Activated T-helper 1 cell treated with anti-CD3 and anti-CD28 coated beads, Interleukin-12 subunit alpha, Interleukin-12 subunit beta, Interleukin-2, Interleukin-4 antibody, amounts not matched to agents 30 ng/mL and 10 ng/mL and 1 ng/mL, durations not matched to agents 14 hours and 24 hours and 36 hours (primary cell): ENCODE data around the gene UGT1A6. TPM values are rescaled to one million over a fixed set of nuclear protein-coding genes. Genes with fewer than 3 reads are reported as not detected.
"Not testable (repeated sequence)": the region's sequence is repeated elsewhere in the genome, so short reads cannot be mapped to it uniquely, and the experiment has no call there.

Experiments
- DNase-seq: peaks from one replicate; pipeline ENCODE4 v3.0.0; 2021; ENCODE audit warnings: low spot score
- H3K27ac Mint-ChIP-seq: one replicate; pipeline ENCODE4 v1.8.0; 2021; ENCODE audit warnings: mild to moderate bottlenecking, mixed read lengths
- H3K27me3 Mint-ChIP-seq: one replicate; pipeline ENCODE4 v1.8.0; 2022; ENCODE audit warnings: mild to moderate bottlenecking, moderate library complexity, mixed read lengths; ENCODE audit not compliant: insufficient read depth
- H3K36me3 Mint-ChIP-seq: one replicate; pipeline ENCODE4 v1.8.0; 2021; ENCODE audit warnings: low read depth, mixed read lengths
- H3K4me1 Mint-ChIP-seq: one replicate; pipeline ENCODE4 v1.8.0; 2021; ENCODE audit warnings: low read depth, mixed read lengths
- H3K4me3 Mint-ChIP-seq: one replicate; pipeline ENCODE4 v1.8.0; 2021; ENCODE audit warnings: mild to moderate bottlenecking, moderate library complexity, mixed read lengths
- H3K9me3 Mint-ChIP-seq: one replicate; pipeline ENCODE4 v1.8.0; 2021; ENCODE audit warnings: mixed read lengths
- intact Hi-C: fragments of 100-400 bp; cut with micrococcal nuclease; formaldehyde crosslinking; loops from one replicate; pipeline ENCODE4 v1.15.1; 2024
- total RNA-seq: library from RNA; stranded (reverse); gene quantifications from 2 replicates; pipeline ENCODE4 v1.2.3, GENCODE V29; 2022

UGT1A6 gene
- total RNA-seq, 1 donor from 2014 or later = not detected

- no peak for DNase-seq
- peaks cover 11% of the 10 kb centered on the region for H3K27me3 Mint-ChIP-seq
- H3K4me3 Mint-ChIP-seq = no peak within 1 kb of the TSS
- H3K4me1 Mint-ChIP-seq = no peaks in the 10 kb centered on the region
- H3K27ac Mint-ChIP-seq = no peak within 1 kb of the TSS
- intact Hi-C loops = loop anchor here (5.0 kb wide), 1 partner anchor 1105 kb away; no protein-coding TSS in a partner anchor
- H3K9me3 Mint-ChIP-seq = no peaks in the 10 kb centered on the region
- no peaks in the 10 kb centered on the region for H3K36me3 Mint-ChIP-seq
Observed at GRCh38 chr2:233712611-233713261, 20.0 kb downstream of the UGT1A6 start, which contains the start of gene UGT1A5. TSS of gene UGT1A5 (plus strand) at chr2:233712907. CDS start at chr2:233712992, 85 bp downstream.

- Mint-ChIP-seq H3K4me3 (no peak overlapping the region), H3K4me1 (no peaks in the 10 kb centered on the region), H3K27ac (no peak overlapping the region), H3K9me3 (no peaks in the 10 kb centered on the region), H3K36me3 (no peaks in the 10 kb centered on the region), H3K27me3 (peaks cover 13% of the 10 kb centered on the region)
- intact Hi-C loops = loop anchor here (5.0 kb wide), 1 partner anchor 1106 kb away; no protein-coding TSS in a partner anchor
- DNase-seq = no peak
Observed at GRCh38 chr2:233713262-233713615, 20.5 kb downstream of the UGT1A6 start.

- peaks cover 16% of the 10 kb centered on the region for H3K27me3 Mint-ChIP-seq
- H3K27ac Mint-ChIP-seq = no peak overlapping the region
- DNase-seq = no peak
- H3K4me1 Mint-ChIP-seq = no peaks in the 10 kb centered on the region
- H3K36me3 Mint-ChIP-seq = no peaks in the 10 kb centered on the region
- H3K9me3 Mint-ChIP-seq = no peaks in the 10 kb centered on the region
- no peak overlapping the region for H3K4me3 Mint-ChIP-seq
- intact Hi-C loops = loop anchor here (5.0 kb wide), 1 partner anchor 1107 kb away; no protein-coding TSS in a partner anchor
Observed at GRCh38 chr2:233714121-233714520, 21.4 kb downstream of the UGT1A6 start.

DNA sequence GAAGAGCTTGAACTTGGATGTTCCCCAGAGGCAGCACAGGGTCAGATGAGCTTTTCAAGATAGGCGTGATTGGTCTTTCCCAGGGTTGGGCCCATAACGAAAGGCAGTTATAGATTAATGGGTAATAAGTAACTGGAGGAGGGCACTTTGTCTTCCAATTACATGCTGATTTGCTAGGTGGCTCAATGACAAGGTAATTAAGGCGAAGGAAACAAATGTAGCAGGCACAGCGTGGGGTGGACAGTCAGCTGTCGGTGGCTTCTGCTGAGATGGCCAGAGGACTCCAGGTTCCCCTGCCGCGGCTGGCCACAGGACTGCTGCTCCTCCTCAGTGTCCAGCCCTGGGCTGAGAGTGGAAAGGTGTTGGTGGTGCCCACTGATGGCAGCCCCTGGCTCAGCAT is 25.9 kb downstream of the UGT1A6 start, which contains the start of gene UGT1A4:
UGT1A4 (plus strand) TSS at position 185 of the 400 bp plus-strand sequence; CDS start at position 270, 85 bp downstream.
- Mint-ChIP-seq H3K4me1 (no peaks in the 10 kb centered on the region), H3K27ac (no peak within 1 kb of the TSS), H3K4me3 (no peak within 1 kb of the TSS), H3K36me3 (no peaks in the 10 kb centered on the region), H3K27me3 (peaks cover 11% of the 10 kb centered on the region), H3K9me3 (no peaks in the 10 kb centered on the region)
- DNase-seq = no peak
- intact Hi-C loops = no loop called here

DNA sequence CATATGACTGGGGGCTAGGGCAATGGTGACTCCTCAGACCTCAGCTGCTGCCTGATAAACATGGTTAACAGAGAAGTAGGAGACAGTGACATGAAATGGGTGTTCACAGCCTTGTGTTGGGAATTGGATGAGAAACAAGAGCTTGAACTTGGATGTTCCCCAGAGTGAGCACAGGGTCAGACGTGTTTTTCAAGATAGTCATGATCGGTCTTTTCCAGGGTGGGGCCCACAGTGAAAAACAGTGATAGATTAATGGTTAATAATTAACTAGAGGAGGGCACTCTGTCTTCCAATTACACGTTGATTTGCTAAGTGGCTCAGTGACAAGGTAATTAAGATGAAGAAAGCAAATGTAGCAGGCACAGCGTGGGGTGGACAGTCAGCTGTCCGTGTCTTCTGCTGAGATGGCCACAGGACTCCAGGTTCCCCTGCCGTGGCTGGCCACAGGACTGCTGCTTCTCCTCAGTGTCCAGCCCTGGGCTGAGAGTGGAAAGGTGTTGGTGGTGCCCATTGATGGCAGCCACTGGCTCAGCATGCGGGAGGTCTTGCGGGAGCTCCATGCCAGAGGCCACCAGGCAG is 36.1 kb downstream of the UGT1A6 start, which contains the start of gene UGT1A3:
UGT1A3 (plus strand) TSS at position 320 of the 579 bp plus-strand sequence; CDS start at position 405, 85 bp downstream.
- no peak within 1 kb of the TSS for H3K4me3 Mint-ChIP-seq
- H3K27me3 Mint-ChIP-seq = peaks cover 2% of the 10 kb centered on the region
- intact Hi-C loops = no loop called here
- no peak for DNase-seq
- H3K9me3 Mint-ChIP-seq = no peaks in the 10 kb centered on the region
- no peaks in the 10 kb centered on the region for H3K36me3 Mint-ChIP-seq
- H3K27ac Mint-ChIP-seq = no peak within 1 kb of the TSS
- no peaks in the 10 kb centered on the region for H3K4me1 Mint-ChIP-seq

DNA sequence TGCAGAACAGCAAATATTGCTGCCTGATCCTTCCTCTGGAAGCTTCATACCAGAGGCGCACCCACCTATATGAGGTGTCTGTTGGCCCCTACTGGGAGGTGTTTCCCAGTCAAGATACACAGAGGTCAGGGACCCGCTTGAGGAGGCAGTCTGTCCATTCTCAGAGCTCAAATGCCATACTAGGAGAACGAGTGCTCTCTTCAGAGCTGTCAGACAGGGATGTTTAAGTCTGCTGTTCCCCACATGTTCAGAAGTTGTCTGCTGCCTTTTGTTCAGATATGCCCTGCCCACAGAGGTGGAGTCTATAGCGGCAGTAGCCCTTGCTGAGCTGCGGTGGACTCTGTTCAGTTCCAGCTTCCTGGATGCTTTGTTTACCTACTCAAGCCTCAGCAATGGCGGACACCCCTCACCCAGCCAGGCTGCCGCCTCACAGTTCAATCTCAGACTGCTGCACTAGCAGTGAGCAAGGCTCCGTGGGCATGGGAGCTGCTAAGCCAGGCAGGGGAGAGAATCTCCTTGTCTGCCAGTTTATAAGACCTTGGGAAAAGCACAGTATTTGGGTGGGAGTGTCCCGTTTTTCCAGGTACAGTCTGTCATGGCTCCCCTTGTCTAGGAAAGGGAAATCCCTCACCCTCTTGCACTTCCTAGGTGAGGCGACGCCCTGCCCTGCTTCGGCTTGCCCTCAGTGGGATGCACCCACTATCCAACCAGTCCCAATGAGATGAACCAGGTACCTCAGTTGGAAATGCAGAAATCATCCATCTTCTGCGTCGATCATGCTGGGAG is 44.4 kb downstream of the UGT1A6 start:
- DNase-seq, H3K4me1 Mint-ChIP-seq, H3K4me3 Mint-ChIP-seq, H3K27me3 Mint-ChIP-seq, intact Hi-C loops, H3K9me3 Mint-ChIP-seq, H3K27ac Mint-ChIP-seq, H3K36me3 Mint-ChIP-seq: not testable (repeated sequence)

DNA sequence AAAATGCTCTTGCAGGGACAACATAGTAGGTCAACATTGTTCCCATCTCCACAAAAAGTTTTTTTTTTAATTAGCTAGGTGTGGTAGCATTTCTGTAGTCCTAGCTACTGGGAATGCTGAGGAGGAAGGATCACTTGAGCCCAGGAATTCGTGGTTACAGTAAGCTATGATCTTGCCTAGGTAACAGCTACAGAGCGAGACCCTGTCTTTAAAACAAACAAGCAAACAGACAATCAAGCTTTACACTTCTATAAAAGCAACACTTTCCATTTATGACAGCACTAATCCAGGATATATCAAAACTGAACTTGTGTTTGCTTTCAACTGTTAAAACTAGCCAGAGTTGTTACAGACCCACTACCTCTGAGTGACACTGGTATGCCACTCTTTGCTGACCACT is 48.2 kb downstream of the UGT1A6 start:
- intact Hi-C loops = no loop called here
- Mint-ChIP-seq H3K27me3 (no peaks in the 10 kb centered on the region), H3K36me3 (no peaks in the 10 kb centered on the region), H3K9me3 (no peaks in the 10 kb centered on the region), H3K4me3 (no peak overlapping the region), H3K4me1 (no peaks in the 10 kb centered on the region), H3K27ac (no peak overlapping the region)
- no peak for DNase-seq

GRCh38 chr2:233743464-233744259 is 51.0 kb downstream of the UGT1A6 start:
- H3K36me3 Mint-ChIP-seq = no peaks in the 10 kb centered on the region
- no peaks in the 10 kb centered on the region for H3K9me3 Mint-ChIP-seq
- no peak for DNase-seq
- H3K27ac Mint-ChIP-seq = no peak overlapping the region
- H3K4me3 Mint-ChIP-seq = no peak overlapping the region
- H3K27me3 Mint-ChIP-seq = no peaks in the 10 kb centered on the region
- H3K4me1 Mint-ChIP-seq = no peaks in the 10 kb centered on the region
- intact Hi-C loops = no loop called here

DNA sequence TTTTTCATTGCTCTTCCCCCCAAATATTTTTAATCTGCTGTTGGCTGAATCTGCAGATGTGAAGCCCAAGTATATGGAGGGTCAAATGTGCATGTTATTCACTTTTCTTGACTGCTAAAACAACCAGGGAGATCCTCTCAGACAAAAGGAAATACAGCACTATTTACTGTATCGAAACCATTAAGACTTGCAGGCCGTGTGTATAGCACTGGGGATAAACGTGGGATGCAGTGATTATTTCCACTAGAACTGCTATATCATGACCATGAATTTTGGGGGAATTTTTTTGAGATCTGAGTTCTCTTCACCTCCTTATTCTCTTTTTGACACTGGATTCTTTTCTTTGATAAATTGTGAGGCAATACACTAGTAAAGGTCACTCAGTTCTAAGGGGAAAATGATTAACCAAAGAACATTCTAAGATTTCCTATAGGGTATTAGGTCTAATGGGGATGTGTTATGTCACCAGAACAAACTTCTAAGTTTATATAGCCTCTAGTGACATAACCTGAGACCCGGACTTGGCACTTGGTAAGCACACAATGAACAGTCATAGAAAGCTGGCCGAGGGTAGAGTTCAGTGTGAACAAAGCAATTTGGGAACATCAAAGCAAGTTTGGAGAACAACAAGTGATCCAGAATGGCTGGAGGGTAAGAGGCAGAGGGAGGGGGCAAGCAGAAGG is 52.5 kb downstream of the UGT1A6 start:
- DNase-seq = no peak
- H3K4me1 Mint-ChIP-seq = no peaks in the 10 kb centered on the region
- intact Hi-C loops = no loop called here
- H3K27me3 Mint-ChIP-seq = no peaks in the 10 kb centered on the region
- H3K9me3 Mint-ChIP-seq = peaks cover 10% of the 10 kb centered on the region
- no peaks in the 10 kb centered on the region for H3K36me3 Mint-ChIP-seq
- H3K4me3 Mint-ChIP-seq = no peak overlapping the region
- H3K27ac Mint-ChIP-seq = no peak overlapping the region

DNA sequence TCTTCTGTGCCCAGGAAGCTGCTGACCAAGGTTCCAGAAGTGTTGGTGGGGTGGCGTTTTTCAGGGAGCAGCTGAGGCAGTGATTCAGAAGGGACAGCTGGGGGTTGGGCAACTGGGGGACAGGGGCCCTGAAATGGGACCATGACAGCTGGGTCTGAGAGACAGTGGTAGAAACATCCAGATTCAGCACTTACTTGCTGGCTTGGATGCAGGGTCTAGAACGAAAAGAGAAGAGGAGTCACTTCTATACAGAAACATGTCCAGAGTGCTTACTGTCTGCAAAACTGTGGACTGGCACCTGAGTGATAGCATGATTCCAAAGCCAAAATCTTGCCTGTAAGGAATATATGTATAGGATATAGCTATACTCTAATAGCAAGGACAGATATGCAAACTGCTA is 53.1 kb downstream of the UGT1A6 start:
- H3K9me3 Mint-ChIP-seq = peaks cover 12% of the 10 kb centered on the region
- H3K4me1 Mint-ChIP-seq, intact Hi-C loops, H3K36me3 Mint-ChIP-seq, H3K27ac Mint-ChIP-seq, H3K4me3 Mint-ChIP-seq, H3K27me3 Mint-ChIP-seq, DNase-seq: not testable (repeated sequence)

DNA sequence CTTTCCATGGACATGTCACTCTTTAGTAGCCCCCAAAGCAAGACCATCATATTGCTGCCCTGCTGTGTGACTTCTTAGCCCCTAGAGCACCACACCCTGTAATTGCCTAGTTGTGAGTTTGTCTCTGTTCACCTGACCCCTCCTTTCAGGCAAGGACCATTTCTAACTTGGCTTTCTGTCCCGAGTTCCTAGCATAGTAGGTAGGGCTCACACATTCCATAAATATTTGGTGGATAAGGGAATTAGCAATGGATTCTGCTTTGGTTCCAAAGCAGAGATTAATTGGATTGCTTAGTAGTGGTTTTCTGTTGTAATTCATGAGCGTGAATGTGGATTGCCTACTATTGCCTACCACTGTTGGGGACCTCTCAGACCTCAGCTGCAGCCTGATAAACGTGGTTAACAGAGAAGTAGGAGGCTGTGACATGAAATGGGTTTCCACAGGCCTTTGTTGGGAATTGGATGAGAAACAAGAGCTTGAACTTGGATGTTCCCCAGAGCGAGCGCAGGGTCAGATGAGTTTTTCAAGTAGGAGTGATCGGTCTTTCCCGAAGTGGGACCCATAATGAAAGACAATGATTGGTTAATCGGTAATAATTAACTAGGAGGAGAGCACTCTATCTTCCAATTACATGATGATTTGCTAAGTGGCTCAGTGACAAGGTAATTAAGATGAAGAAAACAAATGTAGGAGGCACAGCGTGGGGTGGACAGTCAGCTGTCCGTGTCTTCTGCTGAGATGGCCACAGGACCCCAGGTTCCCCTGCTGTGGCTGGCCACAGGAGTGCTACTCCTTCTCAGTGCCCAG is 54.0 kb downstream of the UGT1A6 start:
- Mint-ChIP-seq H3K36me3 (peaks cover 1% of the 10 kb centered on the region), H3K9me3 (peaks cover 21% of the 10 kb centered on the region), H3K4me1 (no peaks in the 10 kb centered on the region), H3K4me3 (no peak overlapping the region), H3K27ac (no peak overlapping the region), H3K27me3 (no peaks in the 10 kb centered on the region)
- intact Hi-C loops = no loop called here
- no peak for DNase-seq

GRCh38 chr2:233747283-233747544 is 54.5 kb downstream of the UGT1A6 start:
- Mint-ChIP-seq H3K4me3 (no peak overlapping the region), H3K27ac (no peak overlapping the region), H3K36me3 (peaks cover 1% of the 10 kb centered on the region), H3K27me3 (no peaks in the 10 kb centered on the region), H3K4me1 (no peaks in the 10 kb centered on the region), H3K9me3 (peaks cover 25% of the 10 kb centered on the region)
- no peak for DNase-seq
- intact Hi-C loops = no loop called here
